Lung (tissue), 12 donors: ENCODE data around the gene LIMK2. TPM values are rescaled to one million over a fixed set of nuclear protein-coding genes. Genes with fewer than 3 reads are reported as not detected.

ENCODE experiments used
- ATAC-seq: fragments of 200-7000 bp; cut with Tn5 transposase; one replicate; pipeline ENCODE4 v1.9.1; 2020; ENCODE audit warnings: moderate number of reproducible peaks; ENCODE audit not compliant: insufficient read depth, low FRiP score
- DNase-seq, 3 donors: peaks; one replicate each; pipeline ENCODE4 v3.0.0-alpha.2; 2013 to 2017
- H3K27ac ChIP-seq, 2 donors: one replicate each; pipeline ENCODE4 v1.5.1; 2013; ENCODE audit warnings: mild to moderate bottlenecking in 2 of 2, moderate library complexity in 2 of 2, control low read depth in 1 of 2, inconsistent platforms in 1 of 2, low read depth in 1 of 2, low read length in 1 of 2
- H3K27me3 ChIP-seq, 3 donors: one replicate each; pipeline ENCODE4 v1.5.1; 2013; ENCODE audit warnings: low read length in 2 of 3; ENCODE audit not compliant: control insufficient read depth in 3 of 3, insufficient read depth in 3 of 3
- H3K36me3 ChIP-seq, 4 donors: one replicate each; pipeline ENCODE4 v1.5.1; 2013; ENCODE audit warnings: low read length in 4 of 4, mild to moderate bottlenecking in 1 of 4, moderate library complexity in 1 of 4; ENCODE audit not compliant: control insufficient read depth in 4 of 4, insufficient read depth in 4 of 4
- H3K4me1 ChIP-seq, 5 donors: one replicate each; pipeline ENCODE4 v1.5.1; 2013; ENCODE audit warnings: low read length in 5 of 5, mild to moderate bottlenecking in 2 of 5, moderate library complexity in 1 of 5; ENCODE audit not compliant: control insufficient read depth in 5 of 5, insufficient read depth in 5 of 5
- H3K4me3 ChIP-seq: one replicate; pipeline ENCODE4 v1.5.1; 2013; ENCODE audit warnings: mild to moderate bottlenecking, control low read depth, moderate library complexity
- H3K9ac ChIP-seq, 2 donors: one replicate each; pipeline ENCODE4 v1.5.1; 2013; ENCODE audit warnings: low read length in 2 of 2, control low read depth in 1 of 2; ENCODE audit not compliant: insufficient read depth in 1 of 2
- H3K9me3 ChIP-seq, 4 donors: one replicate each; pipeline ENCODE4 v1.5.1; 2013; ENCODE audit warnings: low read length in 3 of 4, mild to moderate bottlenecking in 1 of 4, moderate library complexity in 1 of 4; ENCODE audit not compliant: control insufficient read depth in 4 of 4, insufficient read depth in 3 of 4
- CTCF ChIP-seq: IDR thresholded peaks from 2 replicates; pipeline ENCODE4 v1.5.1; 2012; ENCODE audit warnings: mild to moderate bottlenecking; ENCODE audit errors: control extremely low read depth, extremely low read depth
- WGBS, 2 donors: extraction: QIAGEN DNeasy Blood & Tissue Kit; methylation state at CpG; one replicate each; pipeline ENCODE4 v1.1.7; 2013; 5-methylcytosine and 5-hydroxymethylcytosine counted together
- polyA plus RNA-seq, 2 donors: library from polyadenylated mRNA; stranded (reverse); fragments of 200-250 nt; gene quantifications; one replicate each; pipeline ENCODE4 v1.2.1, GENCODE V29; 2013
- total RNA-seq, 2 donors: library from RNA; depleted of rRNA in 1 of 2; stranded (reverse); fragments of >200 nt in 1 of 2; gene quantifications; one replicate each; pipeline ENCODE4 v1.2.1, GENCODE V29; 2014 to 2021
- donor health status: control.
- donor health status: control.
- donor health status: Bipolar disorder and iron deficiency.
- donor health status: healthy.
- donor health status: DM: yes; HTN: yes; CAD: no.

Gene LIMK2
- total and polyA plus RNA-seq, 4 donors, result 27.3 to 113 (median 81.4) TPM

GRCh38 chr22:31259798-31260473 lies 47.8 kb downstream of the LIMK2 start:
- H3K27me3 ChIP-seq, result no peaks in the 10 kb centered on the region
- 75 to 88% methylated on average over 8 of the region's 8 CpGs for WGBS, 2 donors
- ATAC-seq, result no peak
- peak overlapping the region in 1 of 2 donors; percentile 32 for H3K27ac ChIP-seq
- no peak for DNase-seq
- H3K36me3 ChIP-seq, result peaks cover 4 to 38% (median 30%) of the 10 kb centered on the region in 4 donors
- no peak for TF ChIP-seq CTCF
- H3K4me1 ChIP-seq, result no peaks in the 10 kb centered on the region
- no peak overlapping the region for H3K4me3 ChIP-seq
- no peaks in the 10 kb centered on the region for H3K9me3 ChIP-seq
- no peak overlapping the region for H3K9ac ChIP-seq

- ATAC-seq, result no peak
- TF ChIP-seq CTCF, result no peak
- H3K36me3 ChIP-seq, result peaks cover 4 to 38% (median 30%) of the 10 kb centered on the region in 4 donors
Observed at GRCh38 chr22:31260474-31260856, 48.4 kb downstream of the LIMK2 start.

GRCh38 chr22:31262312-31263133 lies 50.4 kb downstream of the LIMK2 start:
- no peak for DNase-seq
- Histone ChIP-seq H3K9ac (no peak overlapping the region), H3K4me3 (no peak overlapping the region), H3K36me3 (peaks cover 7 to 52% (median 40%) of the 10 kb centered on the region in 4 donors), H3K4me1 (no peaks in the 10 kb centered on the region), H3K27me3 (no peaks in the 10 kb centered on the region), H3K27ac (no peak overlapping the region), H3K9me3 (no peaks in the 10 kb centered on the region)
- no peak for ATAC-seq
- WGBS, 2 donors, result 87 to 93% methylated on average over 13 of the region's 13 CpGs
- TF ChIP-seq CTCF, result no peak

More at GRCh38 chr22:31260474-31260856, 48.4 kb downstream of the LIMK2 start:
- no peak overlapping the region for H3K4me3 ChIP-seq
- no peak overlapping the region for H3K27ac ChIP-seq
- WGBS, 2 donors, result 83 to 91% methylated on average over 3 of the region's 3 CpGs
- H3K9me3 ChIP-seq, result no peaks in the 10 kb centered on the region
- no peaks in the 10 kb centered on the region for H3K27me3 ChIP-seq
- no peak overlapping the region for H3K9ac ChIP-seq
- no peak for DNase-seq
- H3K4me1 ChIP-seq, result no peaks in the 10 kb centered on the region
